ENCODE results near the gene ELMO1. TPM values are rescaled to one million over a fixed set of nuclear protein-coding genes. Genes with fewer than 3 reads are reported as not detected.

The ELMO1 gene
- total and polyA plus RNA-seq, 2 experiments from 2014 or later, result 6.5 to 24.9 TPM

DNA sequence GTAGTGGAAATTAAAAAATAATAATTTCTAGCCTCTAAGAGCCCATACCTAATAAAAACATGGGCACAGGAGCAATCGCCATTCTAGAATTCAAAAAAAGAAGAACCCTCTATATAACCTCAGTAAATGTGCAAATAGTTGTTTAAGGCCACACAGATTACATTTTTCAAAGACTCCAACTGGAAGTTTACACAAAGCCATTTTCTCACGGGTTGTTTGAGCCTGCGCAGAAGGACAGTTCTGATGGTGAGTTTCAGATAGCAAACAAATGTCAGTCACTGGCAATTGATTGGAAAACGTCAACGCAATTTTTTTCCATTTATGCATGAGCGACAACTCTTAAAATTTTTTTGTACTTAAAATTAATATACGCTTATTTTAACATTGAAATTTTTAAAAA is 23.0 kb upstream of the ELMO1 start:
- Mint-ChIP-seq H3K4me3 (no peak overlapping the region), H3K27me3 (ENCODE audit: insufficient read depth, low read depth, poor library complexity) (no peaks in the 10 kb centered on the region), H3K36me3 (ENCODE audit: low read depth) (no peaks in the 10 kb centered on the region), H3K9me3 (no peaks in the 10 kb centered on the region), H3K4me1 (no peaks in the 10 kb centered on the region), H3K27ac (no peak overlapping the region)
- Histone ChIP-seq H3K36me3 (ENCODE audit: insufficient read depth) (no peaks in the 10 kb centered on the region), H3K4me2 (no peak overlapping the region), H2AFZ (no peak overlapping the region), H3F3A (replicated peaks; ENCODE audit: low read depth) (no peaks in the 10 kb centered on the region), H3K4me3 (no peak overlapping the region), H3K9me2 (ENCODE audit: insufficient read depth) (0 out of 2 replicates have a peak, but pooled peaks cover 8% of the 10 kb centered on the region), H3K4me1 (ENCODE audit: insufficient read depth) (no peaks in the 10 kb centered on the region), H3K27ac (ENCODE audit: low read depth) (no peak overlapping the region), H3K79me2 (replicated peaks; ENCODE audit: insufficient read depth) (no peaks in the 10 kb centered on the region), H3K27me3 (ENCODE audit: insufficient read depth) (no peaks in the 10 kb centered on the region), H4K20me1 (replicated peaks; ENCODE audit: insufficient read depth) (no peaks in the 10 kb centered on the region)
- TF ChIP-seq CREB1 (CRISPR knock-in tag; IDR thresholded peaks at IDR 0.05; ENCODE audit: low read depth), result no peak
- TF ChIP-seq, protein P1, sequence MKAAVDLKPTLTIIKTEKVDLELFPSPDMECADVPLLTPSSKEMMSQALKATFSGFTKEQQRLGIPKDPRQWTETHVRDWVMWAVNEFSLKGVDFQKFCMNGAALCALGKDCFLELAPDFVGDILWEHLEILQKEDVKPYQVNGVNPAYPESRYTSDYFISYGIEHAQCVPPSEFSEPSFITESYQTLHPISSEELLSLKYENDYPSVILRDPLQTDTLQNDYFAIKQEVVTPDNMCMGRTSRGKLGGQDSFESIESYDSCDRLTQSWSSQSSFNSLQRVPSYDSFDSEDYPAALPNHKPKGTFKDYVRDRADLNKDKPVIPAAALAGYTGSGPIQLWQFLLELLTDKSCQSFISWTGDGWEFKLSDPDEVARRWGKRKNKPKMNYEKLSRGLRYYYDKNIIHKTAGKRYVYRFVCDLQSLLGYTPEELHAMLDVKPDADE (IDR thresholded peaks at IDR 0.05), result no peak
- TF ChIP-seq, protein P2, sequence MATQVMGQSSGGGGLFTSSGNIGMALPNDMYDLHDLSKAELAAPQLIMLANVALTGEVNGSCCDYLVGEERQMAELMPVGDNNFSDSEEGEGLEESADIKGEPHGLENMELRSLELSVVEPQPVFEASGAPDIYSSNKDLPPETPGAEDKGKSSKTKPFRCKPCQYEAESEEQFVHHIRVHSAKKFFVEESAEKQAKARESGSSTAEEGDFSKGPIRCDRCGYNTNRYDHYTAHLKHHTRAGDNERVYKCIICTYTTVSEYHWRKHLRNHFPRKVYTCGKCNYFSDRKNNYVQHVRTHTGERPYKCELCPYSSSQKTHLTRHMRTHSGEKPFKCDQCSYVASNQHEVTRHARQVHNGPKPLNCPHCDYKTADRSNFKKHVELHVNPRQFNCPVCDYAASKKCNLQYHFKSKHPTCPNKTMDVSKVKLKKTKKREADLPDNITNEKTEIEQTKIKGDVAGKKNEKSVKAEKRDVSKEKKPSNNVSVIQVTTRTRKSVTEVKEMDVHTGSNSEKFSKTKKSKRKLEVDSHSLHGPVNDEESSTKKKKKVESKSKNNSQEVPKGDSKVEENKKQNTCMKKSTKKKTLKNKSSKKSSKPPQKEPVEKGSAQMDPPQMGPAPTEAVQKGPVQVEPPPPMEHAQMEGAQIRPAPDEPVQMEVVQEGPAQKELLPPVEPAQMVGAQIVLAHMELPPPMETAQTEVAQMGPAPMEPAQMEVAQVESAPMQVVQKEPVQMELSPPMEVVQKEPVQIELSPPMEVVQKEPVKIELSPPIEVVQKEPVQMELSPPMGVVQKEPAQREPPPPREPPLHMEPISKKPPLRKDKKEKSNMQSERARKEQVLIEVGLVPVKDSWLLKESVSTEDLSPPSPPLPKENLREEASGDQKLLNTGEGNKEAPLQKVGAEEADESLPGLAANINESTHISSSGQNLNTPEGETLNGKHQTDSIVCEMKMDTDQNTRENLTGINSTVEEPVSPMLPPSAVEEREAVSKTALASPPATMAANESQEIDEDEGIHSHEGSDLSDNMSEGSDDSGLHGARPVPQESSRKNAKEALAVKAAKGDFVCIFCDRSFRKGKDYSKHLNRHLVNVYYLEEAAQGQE (IDR thresholded peaks at IDR 0.05; ENCODE audit: unreplicated experiment), result no peak
- TF ChIP-seq EZH2phosphoT487 (IDR thresholded peaks at IDR 0.05; ENCODE audit: unreplicated experiment), result no peak
- TF ChIP-seq ZNF462 (CRISPR knock-in tag; IDR thresholded peaks at IDR 0.05), result no peak
- TF ChIP-seq ZNF331 (CRISPR knock-in tag; IDR thresholded peaks at IDR 0.05; ENCODE audit: low read depth), result no peak
- TF ChIP-seq POLR2AphosphoS5 (IDR thresholded peaks at IDR 0.05; ENCODE audit: low read depth), result no peak
- TF ChIP-seq EZH2 (IDR thresholded peaks at IDR 0.05; ENCODE audit: low read depth, unreplicated experiment), result no peak
- TF ChIP-seq ZNF114 (CRISPR knock-in tag; IDR thresholded peaks at IDR 0.05), result no peak
- TF ChIP-seq JUNB (IDR thresholded peaks at IDR 0.05; ENCODE audit: unreplicated experiment), result no peak
- TF ChIP-seq NANOG (IDR thresholded peaks at IDR 0.05; ENCODE audit: borderline replicate concordance), result no peak
- no peak for TF ChIP-seq CTCF (conservative IDR thresholded peaks at IDR 0.05; ENCODE audit: low read depth in 2 of 2)
- no peak for TF ChIP-seq STAT1 (IDR thresholded peaks at IDR 0.05; ENCODE audit: unreplicated experiment)
- ATAC-seq (no peak), DNase-seq (ENCODE audit: low spot score) (no peak)

All from GM23338 (cell line).